ENCODE measurements around the gene RUNX2. TPM values are rescaled to one million over a fixed set of nuclear protein-coding genes. Genes with fewer than 3 reads are reported as not detected.

Gene RUNX2
- total RNA-seq, 2 experiments from 2014 or later: 0.27 to 0.44 TPM

GRCh38 chr6:45467853-45468252, 139.7 kb downstream of the RUNX2 start:
- intact Hi-C loops (cut with micrococcal nuclease; ENCODE audit: unreplicated experiment): no loop called here
- H3K36me3 ChIP-seq (ENCODE audit: insufficient read depth, low read length): no peaks in the 10 kb centered on the region
- ChIA-PET CTCF (ENCODE audit: unreplicated experiment) (no interaction called here), POLR2A (no interaction called here)
- H3K27ac ChIP-seq (ENCODE audit: low read depth, low read length, poor library complexity, severe bottlenecking): no peak overlapping the region
- H3K9me3 ChIP-seq (ENCODE audit: low read length): no peaks in the 10 kb centered on the region
- no peaks in the 10 kb centered on the region for H3K4me1 ChIP-seq (ENCODE audit: insufficient read depth, low read length, poor library complexity, severe bottlenecking)
- no TSS peak for BruUV-seq (replicated peaks)
- H4K20me1 ChIP-seq (ENCODE audit: insufficient read depth, low read length): no peaks in the 10 kb centered on the region
- H3K9me2 ChIP-seq (ENCODE audit: insufficient read depth, low read length): no peaks in the 10 kb centered on the region
- no peak overlapping the region for H3K4me2 ChIP-seq (ENCODE audit: low read length)
- H2AFZ ChIP-seq (ENCODE audit: low read length): no peak overlapping the region
- no peak overlapping the region for H3K4me3 ChIP-seq (ENCODE audit: low read depth, low read length, poor library complexity, severe bottlenecking)
- TF ChIP-seq EZH2phosphoT487 (IDR thresholded peaks at IDR 0.05; ENCODE audit: borderline replicate concordance, low read depth, low read length): no peak
- TF ChIP-seq CTCF (conservative IDR thresholded peaks at IDR 0.05; ENCODE audit: low read length): no peak
- no peaks in the 10 kb centered on the region for H3K79me2 ChIP-seq (ENCODE audit: insufficient read depth, low read depth, low read length)
- DNase-seq (ENCODE audit: low spot score): no peak

- no peaks in the 10 kb centered on the region for H3K9me3 ChIP-seq (ENCODE audit: low read length)
- H3K4me1 ChIP-seq (ENCODE audit: insufficient read depth, low read length, poor library complexity, severe bottlenecking): no peaks in the 10 kb centered on the region
- TF ChIP-seq CTCF (conservative IDR thresholded peaks at IDR 0.05; ENCODE audit: low read length): no peak
- ChIA-PET CTCF (ENCODE audit: unreplicated experiment) (interaction anchor here (1.2 kb wide), 1 partner anchor 245 kb away, joined by 3 read pairs; no protein-coding TSS in a partner anchor), POLR2A (no interaction called here)
- no TSS peak for BruUV-seq (replicated peaks)
- H3K36me3 ChIP-seq (ENCODE audit: insufficient read depth, low read length): no peaks in the 10 kb centered on the region
- H3K4me3 ChIP-seq (ENCODE audit: low read depth, low read length, poor library complexity, severe bottlenecking): no peak overlapping the region
- no peaks in the 10 kb centered on the region for H4K20me1 ChIP-seq (ENCODE audit: insufficient read depth, low read length)
- no peak overlapping the region for H2AFZ ChIP-seq (ENCODE audit: low read length)
- intact Hi-C loops (cut with micrococcal nuclease; ENCODE audit: unreplicated experiment): no loop called here
- no peak overlapping the region for H3K27ac ChIP-seq (ENCODE audit: low read depth, low read length, poor library complexity, severe bottlenecking)
- H3K9me2 ChIP-seq (ENCODE audit: insufficient read depth, low read length): no peaks in the 10 kb centered on the region
- no peaks in the 10 kb centered on the region for H3K79me2 ChIP-seq (ENCODE audit: insufficient read depth, low read depth, low read length)
- DNase-seq (ENCODE audit: low spot score): no peak
- H3K4me2 ChIP-seq (ENCODE audit: low read length): no peak overlapping the region
Observed at GRCh38 chr6:45469663-45470062, 141.5 kb downstream of the RUNX2 start.

- Histone ChIP-seq H3K79me2 (ENCODE audit: insufficient read depth, low read depth, low read length) (no peaks in the 10 kb centered on the region), H3K9me2 (ENCODE audit: insufficient read depth, low read length) (no peaks in the 10 kb centered on the region), H3K4me1 (ENCODE audit: insufficient read depth, low read length, poor library complexity, severe bottlenecking) (no peaks in the 10 kb centered on the region), H4K20me1 (ENCODE audit: insufficient read depth, low read length) (no peaks in the 10 kb centered on the region), H3K4me2 (ENCODE audit: low read length) (no peak overlapping the region), H3K36me3 (ENCODE audit: insufficient read depth, low read length) (no peaks in the 10 kb centered on the region), H3K9me3 (ENCODE audit: low read length) (no peaks in the 10 kb centered on the region), H3K27ac (ENCODE audit: low read depth, low read length, poor library complexity, severe bottlenecking) (no peak overlapping the region), H2AFZ (ENCODE audit: low read length) (no peak overlapping the region), H3K4me3 (ENCODE audit: low read depth, low read length, poor library complexity, severe bottlenecking) (no peak overlapping the region)
- POLR2A ChIA-PET: interaction anchor here (0.6 kb wide), 1 partner anchor 15 kb away, joined by 4 read pairs; no protein-coding TSS in a partner anchor
- BruUV-seq (replicated peaks): no TSS peak
- intact Hi-C loops (cut with micrococcal nuclease; ENCODE audit: unreplicated experiment): no loop called here
- no peak for TF ChIP-seq CTCF (conservative IDR thresholded peaks at IDR 0.05; ENCODE audit: low read length)
- DNase-seq (ENCODE audit: low spot score): no peak
- CTCF ChIA-PET (ENCODE audit: unreplicated experiment): interaction anchor here (0.5 to 1.2 kb wide), 2 partner anchors 244 to 925 kb away, joined by 3 read pairs; no protein-coding TSS in a partner anchor
Observed at GRCh38 chr6:45470131-45470738, 142.1 kb downstream of the RUNX2 start.

Data from OCI-LY7 (cell line).